Left colon (tissue), 2 donors: Measurements from ENCODE around the gene TCAF1. TPM values are rescaled to one million over a fixed set of nuclear protein-coding genes. Genes with fewer than 3 reads are reported as not detected.
"Not testable (repeated sequence)": the region's sequence is repeated elsewhere in the genome, so short reads cannot be mapped to it uniquely, and the experiment has no call there.

Source experiments
- ATAC-seq: fragments of 200-7000 bp; cut with Tn5 transposase; one replicate; pipeline ENCODE4 v1.9.1; 2020; ENCODE audit warnings: mild to moderate bottlenecking, moderate library complexity
- DNase-seq, 2 donors: peaks; one replicate each; pipeline ENCODE4 v3.0.0-alpha.2; 2020
- intact Hi-C, 2 donors: fragments of 100-400 bp; cut with DNase I in 1 of 2; cut with micrococcal nuclease in 1 of 2; formaldehyde crosslinking; loops; one replicate each; pipeline versions ENCODE4 v1.11.2 to v1.14.0; 2022; cut with DNase I, micrococcal nuclease
- total RNA-seq, 2 donors: library from RNA; stranded (reverse); fragmentation: NEBNext Ultra II Directional; extraction: Animal tissue kit (Norgen Biotek cat#: 25700); gene quantifications; one replicate each; pipeline ENCODE4 v1.2.1, GENCODE V29; 2021
- donor health status: DM: no; HTN: no; CAD: no.
- donor health status: DM: yes; HTN: yes; CAD: no.

TCAF1 gene
- total RNA-seq, 2 donors from 2014 or later, result 33.4 to 44.4 TPM

- DNase-seq (peak; percentile 34 to 62), ATAC-seq (peak; percentile 40)
- intact Hi-C loops, result no loop called here
Observed at GRCh38 chr7:143882020-143882603, 19.9 kb downstream of the TCAF1 start.

GRCh38 chr7:143878884-143879283, 23.1 kb downstream of the TCAF1 start:
- DNase-seq (no peak), ATAC-seq (no peak)
- intact Hi-C loops, result no loop called here

GRCh38 chr7:143877098-143877497, 24.9 kb downstream of the TCAF1 start:
- intact Hi-C loops, result no loop called here
- no peak for ATAC-seq
- DNase-seq, result no peak

GRCh38 chr7:143876218-143876617, 25.8 kb downstream of the TCAF1 start:
- ATAC-seq (no peak), DNase-seq (no peak)
- intact Hi-C loops, result no loop called here

GRCh38 chr7:143873242-143873641, 28.7 kb downstream of the TCAF1 start:
- DNase-seq, ATAC-seq, intact Hi-C loops: not testable (repeated sequence)

GRCh38 chr7:143871534-143871933, 30.4 kb downstream of the TCAF1 start:
- DNase-seq, ATAC-seq, intact Hi-C loops: not testable (repeated sequence)

GRCh38 chr7:143857994-143858393, 44.0 kb downstream of the TCAF1 start:
- ATAC-seq, intact Hi-C loops, DNase-seq: not testable (repeated sequence)

GRCh38 chr7:143855443-143855842, 46.5 kb downstream of the TCAF1 start:
- DNase-seq, ATAC-seq, intact Hi-C loops: not testable (repeated sequence)

- DNase-seq (no peak), ATAC-seq (no peak)
- intact Hi-C loops, result no loop called here
Observed at GRCh38 chr7:143850682-143851081, 51.3 kb downstream of the TCAF1 start.

- intact Hi-C loops, result no loop called here
- ATAC-seq (no peak), DNase-seq (no peak)
Observed at GRCh38 chr7:143849785-143850479, 52.0 kb downstream of the TCAF1 start.

- ATAC-seq, result no peak
- intact Hi-C loops, result no loop called here
- DNase-seq, result no peak
Observed at GRCh38 chr7:143848192-143848591, 53.8 kb downstream of the TCAF1 start.

GRCh38 chr7:143846692-143847091, 55.3 kb downstream of the TCAF1 start:
- no peak for DNase-seq
- ATAC-seq, result no peak
- intact Hi-C loops, result no loop called here

- peak; percentile 6 for ATAC-seq
- intact Hi-C loops, DNase-seq: not testable (repeated sequence)
Observed at GRCh38 chr7:143841696-143842095, 60.3 kb downstream of the TCAF1 start.

- ATAC-seq, intact Hi-C loops: not testable (repeated sequence)
Observed at GRCh38 chr7:143840062-143840461, 61.9 kb downstream of the TCAF1 start.

GRCh38 chr7:143837223-143837622, 64.8 kb downstream of the TCAF1 start:
- DNase-seq, result peak; percentile 81 to 95
- ATAC-seq, result peak; percentile 77
- intact Hi-C loops, result not testable (repeated sequence)

More at GRCh38 chr7:143840062-143840461, 61.9 kb downstream of the TCAF1 start:
- not testable (repeated sequence) for DNase-seq

- ATAC-seq (peak; percentile 93), DNase-seq (peak; percentile 95 to 99)
- intact Hi-C loops, result not testable (repeated sequence)
Observed at GRCh38 chr7:143836622-143837021, 65.4 kb downstream of the TCAF1 start.

- intact Hi-C loops, result not testable (repeated sequence)
- peak; percentile 13 for ATAC-seq
Observed at GRCh38 chr7:143836088-143836487, 65.9 kb downstream of the TCAF1 start.

GRCh38 chr7:143826578-143826977, 75.4 kb downstream of the TCAF1 start:
- DNase-seq, ATAC-seq, intact Hi-C loops: not testable (repeated sequence)

More at GRCh38 chr7:143836088-143836487, 65.9 kb downstream of the TCAF1 start:
- DNase-seq, result not testable (repeated sequence)

GRCh38 chr7:143824295-143825135, 77.5 kb downstream of the TCAF1 start:
- DNase-seq, intact Hi-C loops: not testable (repeated sequence)
- peak; percentile 85 for ATAC-seq
